Hepatocyte (in vitro differentiated cells): ENCODE data around the gene C19orf25. TPM values are rescaled to one million over a fixed set of nuclear protein-coding genes. Genes with fewer than 3 reads are reported as not detected.
"Not testable (repeated sequence)": the region's sequence is repeated elsewhere in the genome, so short reads cannot be mapped to it uniquely, and the experiment has no call there.

Source experiments
- DNase-seq: peaks from one replicate; pipeline ENCODE4 v3.0.0-alpha.2; 2016; ENCODE audit warnings: low spot score
- H2AFZ ChIP-seq: fragments of 200-600 bp; sonication (generic); 2 replicates; pipeline ENCODE4 v1.6.0; 2016; ENCODE audit warnings: antibody characterized with exemption, mild to moderate bottlenecking
- H3K27ac ChIP-seq: fragments of 200-600 bp; sonication (generic); 2 replicates; pipeline ENCODE4 v1.5.1; 2016; ENCODE audit warnings: mild to moderate bottlenecking
- H3K27me3 ChIP-seq: fragments of 200-600 bp; sonication (generic); 2 replicates; pipeline ENCODE4 v1.6.1; 2016
- H3K36me3 ChIP-seq: fragments of 200-600 bp; sonication (generic); replicated peaks from 2 replicates; pipeline ENCODE4 v1.5.1; 2016; ENCODE audit warnings: low read depth; ENCODE audit not compliant: insufficient read depth
- H3K4me1 ChIP-seq: fragments of 200-600 bp; sonication (generic); 2 replicates; pipeline ENCODE4 v1.5.1; 2016; ENCODE audit warnings: mild to moderate bottlenecking, moderate library complexity; ENCODE audit not compliant: insufficient read depth
- H3K4me2 ChIP-seq: fragments of 200-600 bp; sonication (generic); 2 replicates; pipeline ENCODE4 v1.6.0; 2016
- H3K4me3 ChIP-seq: fragments of 200-600 bp; sonication (generic); 2 replicates; pipeline ENCODE4 v1.5.1; 2016; ENCODE audit warnings: mild to moderate bottlenecking
- H3K79me2 ChIP-seq: fragments of 200-600 bp; sonication (generic); 2 replicates; pipeline ENCODE4 v1.6.0; 2017; ENCODE audit warnings: mild to moderate bottlenecking
- H3K9me2 ChIP-seq: fragments of 200-600 bp; sonication (generic); replicated peaks from 2 replicates; pipeline ENCODE4 v1.6.0; 2017; ENCODE audit warnings: mild to moderate bottlenecking; ENCODE audit not compliant: insufficient read depth
- H3K9me3 ChIP-seq: fragments of 200-600 bp; sonication (generic); 2 replicates; pipeline ENCODE4 v1.5.1; 2016; ENCODE audit warnings: low read depth, mild to moderate bottlenecking
- H4K20me1 ChIP-seq: fragments of 200-600 bp; sonication (generic); 2 replicates; pipeline ENCODE4 v1.6.0; 2016; ENCODE audit warnings: mild to moderate bottlenecking; ENCODE audit not compliant: insufficient read depth, poor library complexity, severe bottlenecking
- CTCF ChIP-seq: fragments of 200-600 bp; sonication (generic); IDR thresholded peaks from 2 replicates; pipeline ENCODE4 v1.5.1; 2016; ENCODE audit warnings: antibody characterized with exemption, mild to moderate bottlenecking; ENCODE audit not compliant: poor library complexity
- EZH2 ChIP-seq: fragments of 200-600 bp; sonication (generic); IDR thresholded peaks from 2 replicates; pipeline ENCODE4 v1.6.1; 2016; ENCODE audit warnings: antibody characterized with exemption, mild to moderate bottlenecking, borderline replicate concordance
- EZH2phosphoT487 ChIP-seq: fragments of 200-600 bp; sonication (generic); IDR thresholded peaks from one replicate; pipeline ENCODE4 v1.6.1; 2018; ENCODE audit warnings: antibody characterized with exemption, mild to moderate bottlenecking, low read depth, moderate library complexity; ENCODE audit not compliant: unreplicated experiment, severe bottlenecking
- WGBS: methylation state at CpG from one replicate; pipeline ENCODE4 v1.1.6; 2016; ENCODE audit warnings: low lambda C conversion rate; ENCODE audit errors: missing lambda C conversion rate; 5-methylcytosine and 5-hydroxymethylcytosine counted together
- polyA plus RNA-seq: library from polyadenylated mRNA; unstranded; fragments of >200 nt; fragmentation: Nextera tagmentation; extraction: Ambion mirVana; gene quantifications from 2 replicates; pipeline ENCODE4 v1.2.1, GENCODE V29; 2016
- total RNA-seq: library from RNA; depleted of rRNA; stranded (reverse); fragments of >200 nt; gene quantifications from 2 replicates; pipeline ENCODE4 v1.2.3, GENCODE V29; 2014

C19orf25 gene
- total and polyA plus RNA-seq, 2 experiments from 2014 or later = 36.3 to 43.6 TPM

DNA sequence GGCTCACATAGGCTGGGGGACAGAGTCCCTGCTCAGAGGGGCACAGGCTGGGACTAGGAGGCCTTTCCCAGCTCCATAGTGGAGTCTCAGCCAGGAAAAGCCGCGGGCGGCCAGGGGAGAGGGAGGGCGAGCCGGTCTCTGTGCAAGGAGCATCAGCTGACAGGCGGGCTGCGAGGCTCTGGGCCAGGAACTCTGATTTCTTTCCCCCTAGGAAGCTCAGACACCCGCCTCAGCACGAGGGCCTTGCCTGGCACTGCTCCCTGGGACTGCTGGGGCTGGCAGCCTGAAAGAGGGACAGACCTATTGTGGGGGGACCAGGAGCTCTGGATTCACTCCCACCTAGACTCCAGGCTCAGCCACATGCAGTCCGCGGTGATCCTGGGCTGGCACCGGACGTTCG lies 42.6 kb upstream of the C19orf25 start:
- H3K4me3 ChIP-seq = no peak overlapping the region
- no peak for TF ChIP-seq CTCF
- TF ChIP-seq EZH2phosphoT487 = no peak
- TF ChIP-seq EZH2 = no peak
- H3K27ac ChIP-seq = no peak overlapping the region
- H3K4me2 ChIP-seq = no peak overlapping the region
- H3K27me3 ChIP-seq = peaks cover 28% of the 10 kb centered on the region
- H3K4me1 ChIP-seq = no peaks in the 10 kb centered on the region
- DNase-seq = no peak
- no peaks in the 10 kb centered on the region for H3K79me2 ChIP-seq
- H3K36me3 ChIP-seq = no peaks in the 10 kb centered on the region
- no peak overlapping the region for H2AFZ ChIP-seq
- H3K9me3 ChIP-seq = no peaks in the 10 kb centered on the region
- H4K20me1 ChIP-seq = no peaks in the 10 kb centered on the region
- H3K9me2 ChIP-seq = no peaks in the 10 kb centered on the region
- 87% methylated on average over 10 of the region's 14 CpGs for WGBS

GRCh38 chr19:1520203-1520780 lies 41.3 kb upstream of the C19orf25 start:
- WGBS = 87% methylated on average over 16 of the region's 17 CpGs

GRCh38 chr19:1519802-1520201 lies 40.8 kb upstream of the C19orf25 start:
- not testable (repeated sequence) for H3K4me2 ChIP-seq, H3K27ac ChIP-seq, DNase-seq, H3K36me3 ChIP-seq, H3K9me3 ChIP-seq, H4K20me1 ChIP-seq, H3K9me2 ChIP-seq, H3K4me1 ChIP-seq, H3K4me3 ChIP-seq, H2AFZ ChIP-seq, H3K79me2 ChIP-seq
- 94% methylated on average over 8 of the region's 8 CpGs for WGBS
- peaks cover 17% of the 10 kb centered on the region for H3K27me3 ChIP-seq

More at GRCh38 chr19:1520203-1520780, 41.3 kb upstream of the C19orf25 start:
- no peaks in the 10 kb centered on the region for H4K20me1 ChIP-seq
- no peaks in the 10 kb centered on the region for H3K9me3 ChIP-seq
- no peaks in the 10 kb centered on the region for H3K79me2 ChIP-seq
- peaks cover 22% of the 10 kb centered on the region for H3K27me3 ChIP-seq
- H3K4me1 ChIP-seq = no peaks in the 10 kb centered on the region
- H3K27ac ChIP-seq = no peak overlapping the region
- H3K4me2 ChIP-seq = no peak overlapping the region
- DNase-seq = no peak
- TF ChIP-seq EZH2phosphoT487 (no peak), CTCF (no peak), EZH2 (no peak)
- no peak overlapping the region for H2AFZ ChIP-seq
- H3K9me2 ChIP-seq = no peaks in the 10 kb centered on the region
- H3K36me3 ChIP-seq = no peaks in the 10 kb centered on the region
- H3K4me3 ChIP-seq = no peak overlapping the region

- no peak for TF ChIP-seq EZH2
- no peak for TF ChIP-seq CTCF
Measured at GRCh38 chr19:1518471-1518870, 39.5 kb upstream of the C19orf25 start.

More at GRCh38 chr19:1518471-1518870, 39.5 kb upstream of the C19orf25 start:
- H3K4me1 ChIP-seq = peaks cover 4% of the 10 kb centered on the region
- H3K4me3 ChIP-seq = no peak overlapping the region
- H3K27ac ChIP-seq = no peak overlapping the region
- H3K9me3 ChIP-seq = no peaks in the 10 kb centered on the region
- no peaks in the 10 kb centered on the region for H3K36me3 ChIP-seq
- peaks cover 9% of the 10 kb centered on the region for H3K27me3 ChIP-seq
- 85% methylated on average over 4 of the region's 4 CpGs for WGBS
- H3K4me2 ChIP-seq = no peak overlapping the region
- H3K9me2 ChIP-seq = no peaks in the 10 kb centered on the region
- no peaks in the 10 kb centered on the region for H3K79me2 ChIP-seq
- H4K20me1 ChIP-seq = no peaks in the 10 kb centered on the region
- no peak for DNase-seq
- H2AFZ ChIP-seq = no peak overlapping the region
